ENCODE measurements around the gene ID3.

ID3 gene

DNA sequence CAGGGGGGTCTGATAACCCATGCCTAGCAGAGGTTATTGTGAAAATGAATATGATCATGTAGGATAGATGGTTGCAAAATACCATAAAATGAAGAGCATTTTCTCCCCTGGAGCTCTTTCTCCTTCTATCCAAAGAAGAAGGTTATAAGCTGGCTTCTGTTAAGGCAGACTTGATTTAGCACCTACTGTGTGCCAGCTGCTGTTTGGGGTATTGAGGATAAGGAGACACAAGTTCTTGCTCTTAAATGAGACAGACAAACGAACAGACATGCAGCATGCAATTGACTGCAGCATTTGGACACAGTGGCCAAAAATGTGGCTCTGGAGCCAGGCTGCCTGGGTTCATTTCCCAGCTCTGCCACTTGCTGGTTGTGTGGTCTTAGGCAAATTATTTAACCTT, 39.8 kb upstream of the ID3 start:
- TF ChIP-seq, protein P1, sequence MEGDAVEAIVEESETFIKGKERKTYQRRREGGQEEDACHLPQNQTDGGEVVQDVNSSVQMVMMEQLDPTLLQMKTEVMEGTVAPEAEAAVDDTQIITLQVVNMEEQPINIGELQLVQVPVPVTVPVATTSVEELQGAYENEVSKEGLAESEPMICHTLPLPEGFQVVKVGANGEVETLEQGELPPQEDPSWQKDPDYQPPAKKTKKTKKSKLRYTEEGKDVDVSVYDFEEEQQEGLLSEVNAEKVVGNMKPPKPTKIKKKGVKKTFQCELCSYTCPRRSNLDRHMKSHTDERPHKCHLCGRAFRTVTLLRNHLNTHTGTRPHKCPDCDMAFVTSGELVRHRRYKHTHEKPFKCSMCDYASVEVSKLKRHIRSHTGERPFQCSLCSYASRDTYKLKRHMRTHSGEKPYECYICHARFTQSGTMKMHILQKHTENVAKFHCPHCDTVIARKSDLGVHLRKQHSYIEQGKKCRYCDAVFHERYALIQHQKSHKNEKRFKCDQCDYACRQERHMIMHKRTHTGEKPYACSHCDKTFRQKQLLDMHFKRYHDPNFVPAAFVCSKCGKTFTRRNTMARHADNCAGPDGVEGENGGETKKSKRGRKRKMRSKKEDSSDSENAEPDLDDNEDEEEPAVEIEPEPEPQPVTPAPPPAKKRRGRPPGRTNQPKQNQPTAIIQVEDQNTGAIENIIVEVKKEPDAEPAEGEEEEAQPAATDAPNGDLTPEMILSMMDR (IDR thresholded peaks at IDR 0.05; ENCODE audit: low read depth, low read length, missing control alignments) = no peak
- in situ Hi-C loops (cut with HindIII; ENCODE audit: low sequenced_read_pairs) = no loop called here
- no peak overlapping the region for H3K4me3 ChIP-seq (ENCODE audit: low read depth, low read length)
- DNase-seq (ENCODE audit: low read depth) = no peak

DNA sequence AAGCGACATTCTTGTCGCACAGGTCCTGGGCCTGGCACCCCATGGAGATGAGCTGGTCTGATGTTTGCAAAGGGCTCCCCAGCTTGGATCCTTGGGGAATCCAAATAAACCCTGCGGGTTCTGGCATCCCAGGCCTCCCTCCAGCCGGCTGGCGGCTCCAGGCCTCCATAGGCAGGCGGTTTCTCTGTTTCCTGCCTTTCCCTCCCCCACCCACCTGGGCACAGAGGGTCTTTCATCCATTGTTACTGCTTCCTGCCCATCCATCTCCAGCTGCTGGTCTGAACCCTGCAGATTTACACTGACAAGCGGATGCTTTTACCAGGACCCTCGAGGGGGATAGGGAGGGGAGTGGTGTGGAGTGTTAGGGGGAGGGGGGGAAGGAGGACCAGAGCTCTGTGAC, 39.1 kb upstream of the ID3 start:
- no peak for DNase-seq (ENCODE audit: low read depth)
- in situ Hi-C loops (cut with HindIII; ENCODE audit: low sequenced_read_pairs) = no loop called here
- no peak overlapping the region for H3K4me3 ChIP-seq (ENCODE audit: low read depth, low read length)
- TF ChIP-seq, protein P1 (IDR thresholded peaks at IDR 0.05; ENCODE audit: low read depth, low read length, missing control alignments) = no peak

DNA sequence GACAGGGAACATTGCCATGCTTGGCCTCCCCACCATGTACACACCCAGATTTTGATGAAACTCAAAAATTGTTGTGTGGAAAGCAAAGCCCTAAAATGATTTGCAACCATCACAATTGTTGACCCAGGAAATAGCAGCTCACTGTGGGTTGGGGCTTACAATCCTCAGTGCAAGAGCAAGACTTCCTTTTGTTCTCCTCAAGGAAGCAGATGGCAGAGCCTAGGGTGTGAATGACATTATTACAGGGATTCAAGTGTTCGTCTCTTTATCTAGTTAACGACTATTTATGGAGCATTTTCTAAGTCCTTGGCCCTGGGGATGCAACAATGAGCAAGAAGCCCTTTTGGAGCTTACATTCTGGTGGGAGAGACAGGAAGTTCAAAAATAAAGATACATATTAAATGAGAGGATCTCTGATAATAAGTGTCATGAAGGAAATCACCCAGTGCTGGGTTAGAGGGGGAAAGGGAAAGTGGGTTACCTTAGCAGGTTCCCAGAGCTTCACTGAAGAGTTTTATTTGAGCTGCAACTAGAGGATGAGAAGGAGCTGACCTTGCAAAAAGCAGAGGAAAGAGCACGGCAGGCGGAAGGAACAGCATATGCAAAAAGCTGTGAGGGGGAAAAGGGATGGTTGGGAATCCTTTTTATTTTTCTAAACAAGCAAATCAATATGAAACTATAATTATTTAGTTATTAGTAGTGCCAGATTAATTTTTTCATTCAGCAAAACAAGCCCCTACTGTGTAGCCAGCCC, 38.5 kb upstream of the ID3 start:
- DNase-seq (ENCODE audit: low read depth) = no peak
- in situ Hi-C loops (cut with HindIII; ENCODE audit: low sequenced_read_pairs) = no loop called here
- no peak overlapping the region for H3K4me3 ChIP-seq (ENCODE audit: low read depth, low read length)
- TF ChIP-seq, protein P1 (IDR thresholded peaks at IDR 0.05; ENCODE audit: low read depth, low read length, missing control alignments) = no peak

DNA sequence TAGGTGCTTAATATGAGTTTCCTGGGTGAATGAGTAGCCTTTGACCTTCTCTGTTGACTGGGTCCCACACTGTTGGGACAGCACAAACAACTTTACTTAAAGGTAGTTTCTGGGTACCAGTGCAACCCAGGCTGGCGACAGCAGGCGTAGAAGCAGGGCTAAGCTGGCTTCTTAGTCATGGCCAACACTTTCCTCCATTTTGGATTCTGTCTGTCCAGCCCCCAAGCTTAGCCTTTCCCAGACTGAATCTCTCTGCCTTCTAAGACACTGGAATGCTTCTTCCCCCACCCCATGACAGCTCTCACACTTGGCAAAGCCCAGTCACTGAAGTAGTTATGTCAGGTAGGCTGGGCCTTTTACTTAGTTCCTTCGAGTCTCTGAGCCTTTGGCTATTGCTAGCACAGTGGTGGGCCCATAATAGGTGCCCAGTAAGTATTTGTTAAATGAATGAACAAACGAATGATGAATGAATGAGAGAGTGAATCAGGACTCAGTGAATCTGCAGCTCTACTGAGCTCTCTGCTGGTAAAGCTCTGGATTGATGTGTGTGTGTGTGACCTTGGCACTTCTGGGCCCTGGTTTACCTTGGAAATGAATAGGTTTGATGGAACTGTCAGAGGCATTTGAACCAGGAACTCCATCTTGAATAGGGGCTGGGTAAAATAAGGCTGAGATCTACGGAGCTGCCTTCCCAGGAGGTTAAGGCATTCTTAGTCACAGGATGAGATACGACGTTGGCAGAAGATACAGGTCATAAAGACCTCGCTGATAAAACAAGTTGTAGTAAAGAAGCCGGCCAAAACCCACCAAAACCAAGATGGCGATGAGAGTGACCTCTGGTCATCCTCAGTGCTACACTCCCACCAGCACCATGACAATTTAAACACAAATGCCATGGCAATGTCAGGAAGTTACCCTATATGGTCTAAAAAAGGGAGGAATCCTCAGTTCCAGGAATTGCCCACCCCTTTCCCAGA, 37.4 kb upstream of the ID3 start:
- in situ Hi-C loops (cut with HindIII; ENCODE audit: low sequenced_read_pairs) = no loop called here
- DNase-seq (ENCODE audit: low read depth) = no peak
- no peak overlapping the region for H3K4me3 ChIP-seq (ENCODE audit: low read depth, low read length)
- TF ChIP-seq, protein P1 (IDR thresholded peaks at IDR 0.05; ENCODE audit: low read depth, low read length, missing control alignments) = no peak

DNA sequence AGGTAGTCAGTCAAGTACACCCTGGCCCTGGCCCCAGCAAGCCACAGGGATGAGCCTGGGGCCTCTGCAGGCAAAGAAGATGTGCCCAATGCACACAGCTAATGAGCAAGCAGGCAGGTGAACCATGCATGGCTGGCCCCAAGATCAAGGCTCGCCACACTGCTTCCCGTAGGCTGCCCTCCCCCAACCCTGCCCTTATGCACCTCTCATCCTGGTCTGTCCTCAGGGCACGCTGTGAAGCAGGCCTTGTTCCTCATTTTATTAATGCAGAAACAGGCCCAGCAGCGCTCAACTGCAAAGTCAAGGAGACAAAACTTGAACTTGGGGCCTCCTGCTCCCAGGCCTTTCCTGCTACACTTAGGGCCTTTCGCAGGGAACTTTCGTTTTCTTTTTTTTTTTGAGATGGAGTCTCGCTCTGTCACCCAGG, 35.6 kb upstream of the ID3 start:
- no peak overlapping the region for H3K4me3 ChIP-seq (ENCODE audit: low read depth, low read length)
- TF ChIP-seq, protein P1 (IDR thresholded peaks at IDR 0.05; ENCODE audit: low read depth, low read length, missing control alignments) = no peak
- in situ Hi-C loops (cut with HindIII; ENCODE audit: low sequenced_read_pairs) = no loop called here
- no peak for DNase-seq (ENCODE audit: low read depth)

DNA sequence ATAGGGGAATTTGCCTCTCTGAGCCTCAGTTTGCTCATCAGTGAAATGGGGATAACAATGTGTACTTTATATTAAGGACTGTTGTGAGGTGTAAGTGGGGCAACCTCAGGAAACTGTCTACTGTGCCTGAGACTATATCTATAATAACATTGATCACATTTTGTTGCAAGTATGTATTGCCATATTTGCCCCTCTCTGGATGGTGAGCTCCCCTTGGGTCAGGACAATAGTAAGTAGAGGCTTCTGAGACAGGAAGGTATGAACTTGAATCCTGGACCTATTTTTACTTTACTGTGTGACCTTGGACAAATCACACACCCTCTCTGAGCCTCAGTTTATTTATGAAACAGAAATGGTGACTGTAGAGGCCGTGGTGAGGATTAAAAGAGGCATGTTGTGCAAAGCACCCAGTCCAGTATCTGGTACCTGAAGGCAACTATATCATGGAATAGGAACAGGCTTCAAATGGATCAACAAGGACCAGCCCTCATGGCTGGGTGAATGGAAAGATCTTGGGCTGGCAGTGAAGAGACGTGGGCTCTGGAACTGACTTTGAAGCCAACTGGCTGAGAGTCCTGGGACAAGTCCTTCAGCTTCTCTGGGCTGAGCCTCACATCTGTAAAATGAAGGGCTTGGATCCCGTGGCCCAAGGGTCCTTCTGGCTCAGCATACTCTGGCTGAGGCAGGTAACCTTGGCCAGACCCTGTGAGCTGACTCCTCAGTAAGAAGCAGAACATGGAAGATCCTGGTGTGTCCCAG, 35.0 kb upstream of the ID3 start:
- H3K4me3 ChIP-seq (ENCODE audit: low read depth, low read length) = no peak overlapping the region
- in situ Hi-C loops (cut with HindIII; ENCODE audit: low sequenced_read_pairs) = no loop called here
- TF ChIP-seq, protein P1 (IDR thresholded peaks at IDR 0.05; ENCODE audit: low read depth, low read length, missing control alignments) = no peak
- DNase-seq (ENCODE audit: low read depth) = no peak
